Adrenal gland (tissue), 5 donors: ENCODE results near the gene TECPR1.

Source experiments
- CTCF ChIP-seq, 6 experiments: fragments of 450-650 bp in 4 of 6; fragments of 200-600 bp in 2 of 6; sonication (generic) in 1 of 6; IDR thresholded peaks; 1 replicate in 5 of 6; 2 replicates in 1 of 6; pipeline versions ENCODE4 v1.5.1 to v1.8.0; 2016 to 2021; ENCODE audit warnings: antibody characterized with exemption in 6 of 6, mild to moderate bottlenecking in 2 of 6, moderate library complexity in 1 of 6
- POLR2A ChIP-seq, 2 donors: fragments of 450-650 bp; IDR thresholded peaks; one replicate each; pipeline ENCODE4 v1.6.1; 2017; ENCODE audit warnings: antibody characterized with exemption in 2 of 2, mild to moderate bottlenecking in 2 of 2, moderate library complexity in 1 of 2
- donor health status: DM: no; HTN: no; CAD: no.

GRCh38 chr7:98254516-98254915 is 2.5 kb upstream of the TECPR1 start:
- TF ChIP-seq CTCF (IDR thresholded peaks at IDR 0.05) (no peak), POLR2A (IDR thresholded peaks at IDR 0.05) (no peak)
